H9 (cell line): Measurements from ENCODE around the gene MSMB. TPM values are rescaled to one million over a fixed set of nuclear protein-coding genes. Genes with fewer than 3 reads are reported as not detected.

Experiments used
- DNase-seq: peaks from one replicate; pipeline ENCODE4 v3.0.0-alpha.2; 2017
- H2AFZ ChIP-seq: one replicate; pipeline ENCODE4 v1.6.1; 2013; ENCODE audit warnings: mild to moderate bottlenecking, low read length, control low read depth, moderate library complexity
- H2AK5ac ChIP-seq: 2 replicates; pipeline ENCODE4 v1.6.1; 2013; ENCODE audit warnings: low read length, control low read depth, mixed read lengths; ENCODE audit not compliant: insufficient read length
- H2BK120ac ChIP-seq: one replicate; pipeline ENCODE4 v1.6.1; 2013; ENCODE audit warnings: low read depth, mild to moderate bottlenecking, low read length, control low read depth, inconsistent platforms; ENCODE audit not compliant: poor library complexity, severe bottlenecking
- H2BK12ac ChIP-seq: 2 replicates; pipeline ENCODE4 v1.6.1; 2013; ENCODE audit warnings: low read length, control low read depth, mixed read lengths, low read depth; ENCODE audit not compliant: insufficient read length
- H2BK15ac ChIP-seq: 2 replicates; pipeline ENCODE4 v1.6.1; 2013; ENCODE audit warnings: low read depth, low read length, control low read depth
- H2BK20ac ChIP-seq: one replicate; pipeline ENCODE4 v1.6.1; 2013; ENCODE audit warnings: low read depth, mild to moderate bottlenecking, low read length, control low read depth, inconsistent platforms; ENCODE audit not compliant: poor library complexity, severe bottlenecking
- H2BK5ac ChIP-seq: 2 replicates; pipeline ENCODE4 v1.6.1; 2013; ENCODE audit warnings: low read length, control low read depth, mixed read lengths; ENCODE audit not compliant: insufficient read length
- H3K14ac ChIP-seq: 2 replicates; pipeline ENCODE4 v1.6.1; 2013; ENCODE audit warnings: low read length, control low read depth; ENCODE audit not compliant: insufficient read depth
- H3K18ac ChIP-seq: 2 replicates; pipeline ENCODE4 v1.6.1; 2013; ENCODE audit warnings: low read depth, mild to moderate bottlenecking, mixed read lengths, low read length, control low read depth; ENCODE audit not compliant: insufficient read length
- H3K23ac ChIP-seq: 2 replicates; pipeline ENCODE4 v1.6.1; 2013; ENCODE audit warnings: low read length, control low read depth, mixed read lengths, low read depth; ENCODE audit not compliant: insufficient read length
- H3K23me2 ChIP-seq: 2 replicates; pipeline ENCODE4 v1.6.1; 2013; ENCODE audit warnings: low read depth, mild to moderate bottlenecking, mixed read lengths, low read length, control low read depth; ENCODE audit not compliant: insufficient read length, poor library complexity, severe bottlenecking
- H3K27ac ChIP-seq: 2 replicates; pipeline ENCODE4 v1.5.1; 2013; ENCODE audit warnings: low read length, control low read depth, mixed read lengths, low read depth; ENCODE audit not compliant: insufficient read length
- H3K27me3 ChIP-seq: 2 replicates; pipeline ENCODE4 v1.6.1; 2013; ENCODE audit warnings: low read length, control low read depth, inconsistent platforms; ENCODE audit not compliant: insufficient read depth
- H3K4ac ChIP-seq: 2 replicates; pipeline ENCODE4 v1.6.1; 2013; ENCODE audit warnings: low read depth, mild to moderate bottlenecking, control low read depth, inconsistent platforms, low read length, moderate library complexity
- H3K4me1 ChIP-seq: 2 replicates; pipeline ENCODE4 v1.6.1; 2013; ENCODE audit warnings: low read length, control low read depth, inconsistent platforms; ENCODE audit not compliant: insufficient read depth
- H3K4me2 ChIP-seq: 2 replicates; pipeline ENCODE4 v1.6.1; 2013; ENCODE audit warnings: low read length, control low read depth, mixed read lengths; ENCODE audit not compliant: insufficient read length, insufficient read depth
- H3K56ac ChIP-seq: 2 replicates; pipeline ENCODE4 v1.6.1; 2013; ENCODE audit warnings: low read depth, mild to moderate bottlenecking, mixed read lengths, low read length, control low read depth; ENCODE audit not compliant: insufficient read length
- H3K79me1 ChIP-seq: 2 replicates; pipeline ENCODE4 v1.6.1; 2013; ENCODE audit warnings: low read depth, mild to moderate bottlenecking, moderate library complexity, low read length, control low read depth, inconsistent platforms; ENCODE audit not compliant: insufficient read depth, poor library complexity, severe bottlenecking
- H3K79me2 ChIP-seq: 2 replicates; pipeline ENCODE4 v1.6.1; 2013; ENCODE audit warnings: low read length, control low read depth, inconsistent platforms; ENCODE audit not compliant: insufficient read depth
- H3K9ac ChIP-seq: 2 replicates; pipeline ENCODE4 v1.6.1; 2013; ENCODE audit warnings: low read length, control low read depth, mixed read lengths; ENCODE audit not compliant: insufficient read length; ENCODE audit errors: extremely low read depth
- H3K9me3 ChIP-seq: one replicate; pipeline ENCODE4 v1.6.1; 2013; ENCODE audit warnings: low read depth, low read length, inconsistent platforms; ENCODE audit not compliant: control insufficient read depth
- H3T11ph ChIP-seq: one replicate; pipeline ENCODE4 v1.6.1; 2013; ENCODE audit warnings: mild to moderate bottlenecking, low read length, control low read depth, inconsistent platforms
- H4K20me1 ChIP-seq: one replicate; pipeline ENCODE4 v1.6.1; 2013; ENCODE audit not compliant: control insufficient read depth, insufficient read length, insufficient read depth
- H4K5ac ChIP-seq: 2 replicates; pipeline ENCODE4 v1.6.1; 2013; ENCODE audit warnings: low read depth, mild to moderate bottlenecking, mixed read lengths, low read length, control low read depth; ENCODE audit not compliant: insufficient read length
- H4K8ac ChIP-seq: replicated peaks from 2 replicates; pipeline ENCODE4 v1.6.1; 2013; ENCODE audit warnings: low read length, control low read depth, mixed read lengths, low read depth; ENCODE audit not compliant: insufficient read length
- H4K91ac ChIP-seq: 2 replicates; pipeline ENCODE4 v1.6.1; 2013; ENCODE audit warnings: low read depth, mild to moderate bottlenecking, moderate library complexity, mixed read lengths, low read length, control low read depth; ENCODE audit not compliant: insufficient read length
- H3K27ac Mint-ChIP-seq, 3 experiments: 2 replicates in 2 of 3; 3 replicates in 1 of 3; pipeline ENCODE4 v1.8.0; 2020 to 2021; ENCODE audit warnings: mixed read lengths in 3 of 3, mild to moderate bottlenecking in 1 of 3, moderate library complexity in 1 of 3
- H3K27me3 Mint-ChIP-seq: 2 replicates; pipeline ENCODE4 v1.8.0; 2021; ENCODE audit warnings: low read depth, mild to moderate bottlenecking, moderate library complexity, mixed read lengths
- H3K36me3 Mint-ChIP-seq, 3 experiments: 2 replicates in 2 of 3; 3 replicates in 1 of 3; pipeline ENCODE4 v1.8.0; 2020 to 2021; ENCODE audit warnings: low read depth in 3 of 3, mixed read lengths in 3 of 3; ENCODE audit not compliant: insufficient read depth in 1 of 3
- H3K4me1 Mint-ChIP-seq, 2 experiments: 2 replicates each; pipeline ENCODE4 v1.8.0; 2020; ENCODE audit warnings: mixed read lengths in 2 of 2
- H3K4me3 Mint-ChIP-seq, 2 experiments: 2 replicates in 1 of 2; 3 replicates in 1 of 2; pipeline ENCODE4 v1.8.0; 2020 to 2021; ENCODE audit warnings: mild to moderate bottlenecking in 2 of 2, mixed read lengths in 2 of 2, moderate library complexity in 1 of 2
- H3K9me3 Mint-ChIP-seq, 2 experiments: 2 replicates in 1 of 2; 3 replicates in 1 of 2; pipeline ENCODE4 v1.8.0; 2020; ENCODE audit warnings: mild to moderate bottlenecking in 2 of 2, mixed read lengths in 2 of 2, moderate library complexity in 1 of 2
- WGBS: extraction: QIAGEN DNeasy Blood & Tissue Kit; methylation state at CpG from one replicate; pipeline ENCODE4 v1.1.7; 2013; ENCODE audit warnings: missing lambda C conversion rate, low lambda C conversion rate, mixed read lengths; ENCODE audit not compliant: insufficient read length; ENCODE audit errors: extremely low coverage; 5-methylcytosine and 5-hydroxymethylcytosine counted together
- total RNA-seq: library from RNA; stranded (reverse); gene quantifications from 2 replicates; pipeline ENCODE4 v1.2.1, GENCODE V29; 2021
- TF ChIP-seq, protein P1 (sequence below): fragments of 200-600 bp; sonication (generic); conservative IDR thresholded peaks from 3 replicates; pipeline ENCODE4 v1.8.0; 2021; ENCODE audit warnings: antibody characterized with exemption, mild to moderate bottlenecking

The MSMB gene
- total RNA-seq, 1 experiment from 2014 or later: not detected

- TF ChIP-seq, protein P1, sequence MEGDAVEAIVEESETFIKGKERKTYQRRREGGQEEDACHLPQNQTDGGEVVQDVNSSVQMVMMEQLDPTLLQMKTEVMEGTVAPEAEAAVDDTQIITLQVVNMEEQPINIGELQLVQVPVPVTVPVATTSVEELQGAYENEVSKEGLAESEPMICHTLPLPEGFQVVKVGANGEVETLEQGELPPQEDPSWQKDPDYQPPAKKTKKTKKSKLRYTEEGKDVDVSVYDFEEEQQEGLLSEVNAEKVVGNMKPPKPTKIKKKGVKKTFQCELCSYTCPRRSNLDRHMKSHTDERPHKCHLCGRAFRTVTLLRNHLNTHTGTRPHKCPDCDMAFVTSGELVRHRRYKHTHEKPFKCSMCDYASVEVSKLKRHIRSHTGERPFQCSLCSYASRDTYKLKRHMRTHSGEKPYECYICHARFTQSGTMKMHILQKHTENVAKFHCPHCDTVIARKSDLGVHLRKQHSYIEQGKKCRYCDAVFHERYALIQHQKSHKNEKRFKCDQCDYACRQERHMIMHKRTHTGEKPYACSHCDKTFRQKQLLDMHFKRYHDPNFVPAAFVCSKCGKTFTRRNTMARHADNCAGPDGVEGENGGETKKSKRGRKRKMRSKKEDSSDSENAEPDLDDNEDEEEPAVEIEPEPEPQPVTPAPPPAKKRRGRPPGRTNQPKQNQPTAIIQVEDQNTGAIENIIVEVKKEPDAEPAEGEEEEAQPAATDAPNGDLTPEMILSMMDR: no peak
- H4K5ac ChIP-seq: no peak overlapping the region
- no CpG with 5 or more reads among the region's 3 CpGs for WGBS
- H3K56ac ChIP-seq: no peak overlapping the region
- no peak overlapping the region for H4K91ac ChIP-seq
- no peaks in the 10 kb centered on the region for H4K20me1 ChIP-seq
- no peak overlapping the region for H3K18ac ChIP-seq
- no peak overlapping the region for H3K4me3 Mint-ChIP-seq
- H3K4ac ChIP-seq: no peak overlapping the region
- no peak overlapping the region for H3T11ph ChIP-seq
- H3K79me2 ChIP-seq: no peaks in the 10 kb centered on the region
- H3K27me3 Mint-ChIP-seq: no peaks in the 10 kb centered on the region
- no peaks in the 10 kb centered on the region for H3K9me3 Mint-ChIP-seq
- H4K8ac ChIP-seq: no peak overlapping the region
- no peak overlapping the region for H3K4me2 ChIP-seq
- H3K27ac Mint-ChIP-seq: no peak overlapping the region
- H3K36me3 Mint-ChIP-seq: peaks cover 25 to 67% (median 43%) of the 10 kb centered on the region in 3 experiments; a peak in 6 of 7 replicates
- no peak for DNase-seq
- no peak overlapping the region for H2BK15ac ChIP-seq
- no peak overlapping the region for H3K14ac ChIP-seq
- H3K23me2 ChIP-seq: no peaks in the 10 kb centered on the region
- H2BK20ac ChIP-seq: no peak overlapping the region
- H2AFZ ChIP-seq: no peak overlapping the region
- no peak overlapping the region for H2AK5ac ChIP-seq
- no peaks in the 10 kb centered on the region for H3K27me3 ChIP-seq
- H3K23ac ChIP-seq: no peak overlapping the region
- H3K9ac ChIP-seq: no peak overlapping the region
- no peaks in the 10 kb centered on the region for H3K79me1 ChIP-seq
- H3K4me1 Mint-ChIP-seq: no peaks in the 10 kb centered on the region
- no peak overlapping the region for H2BK120ac ChIP-seq
- no peaks in the 10 kb centered on the region for H3K4me1 ChIP-seq
- no peak overlapping the region for H3K27ac ChIP-seq
- no peak overlapping the region for H2BK12ac ChIP-seq
- no peaks in the 10 kb centered on the region for H3K9me3 ChIP-seq
- no peak overlapping the region for H2BK5ac ChIP-seq
Observed at GRCh38 chr10:46012746-46013145, 33.3 kb downstream of the MSMB start.
